Endothelial cell of umbilical vein (primary cell): ENCODE results near the gene CBX3. TPM values are rescaled to one million over a fixed set of nuclear protein-coding genes. Genes with fewer than 3 reads are reported as not detected.
A peak's percentile ranks its signal among the peaks of the same experiment; 100 is the strongest.

Experiments used
- BruUV-seq: library from RNA; stranded (reverse); fragments of 400-500 nt; replicated peaks from 2 replicates; lab custom pipeline; 2021; lab: Mats Ljungman, UMichigan
- CTCF ChIA-PET: fragments of 300-600, 350-600 bp; sonication (Branson Sonifier 250); formaldehyde crosslinking; loops from one replicate; lab custom pipeline; 2021; ENCODE audit warnings: antibody characterized with exemption, inconsistent platforms; lab: Charles Lee
- POLR2A ChIA-PET: fragments of 300-600, 350-600 bp; sonication (Branson Sonifier 250); formaldehyde crosslinking; loops from one replicate; lab custom pipeline; 2021; ENCODE audit warnings: antibody characterized with exemption, inconsistent platforms; lab: Charles Lee
- DNase-seq: peaks from one replicate; pipeline ENCODE4 v3.0.0-alpha.2; 2011; ENCODE audit warnings: low read depth, low spot score
- FAIRE-seq: peaks from 2 replicates; lab custom pipeline; 2011; peaks lifted over from hg19 to GRCh38; lab: Jason Lieb, UNC
- H2AFZ ChIP-seq: 2 replicates; pipeline ENCODE4 v1.6.0; 2012; ENCODE audit warnings: low read depth, low read length, control low read depth, inconsistent platforms
- H3K27ac ChIP-seq: 2 replicates; pipeline ENCODE4 v1.5.1; 2011; ENCODE audit warnings: low read depth, mild to moderate bottlenecking, control low read depth, low read length, moderate library complexity; ENCODE audit not compliant: insufficient read depth
- H3K27me3 ChIP-seq, 2 experiments: 2 replicates each; pipeline versions ENCODE4 v1.6.0 to v1.6.1; 2011; ENCODE audit warnings: low read length in 2 of 2, mixed read lengths in 1 of 2; ENCODE audit not compliant: control insufficient read depth in 2 of 2, insufficient read depth in 2 of 2
- H3K36me3 ChIP-seq, 2 experiments: 2 replicates in 1 of 2; 3 replicates in 1 of 2; pipeline ENCODE4 v1.5.1; 2011; ENCODE audit warnings: low read length in 2 of 2, mild to moderate bottlenecking in 1 of 2, moderate library complexity in 1 of 2; ENCODE audit not compliant: control insufficient read depth in 2 of 2, insufficient read depth in 2 of 2; ENCODE audit errors: extremely low read depth in 1 of 2
- H3K4me1 ChIP-seq: 3 replicates; pipeline ENCODE4 v1.5.1; 2011; ENCODE audit warnings: mild to moderate bottlenecking, low read length; ENCODE audit not compliant: control insufficient read depth, insufficient read depth; ENCODE audit errors: extremely low read depth
- H3K4me2 ChIP-seq: 2 replicates; pipeline ENCODE4 v1.6.1; 2011; ENCODE audit warnings: low read length, control low read depth, mixed read lengths; ENCODE audit not compliant: insufficient read depth
- H3K4me3 ChIP-seq, 3 experiments: fragments of 200-600 bp in 1 of 3; sonication (generic), shearing (Covaris generic) in 1 of 3; replicated peaks in 1 of 3; 2 replicates each; pipeline ENCODE4 v1.5.1; 2011 to 2016; ENCODE audit warnings: control low read depth in 3 of 3, low read length in 3 of 3, mild to moderate bottlenecking in 2 of 3, inconsistent platforms in 1 of 3, low read depth in 1 of 3, moderate library complexity in 1 of 3; ENCODE audit not compliant: insufficient read depth in 1 of 3
- H3K79me2 ChIP-seq: 2 replicates; pipeline ENCODE4 v1.6.0; 2012; ENCODE audit warnings: low read length, inconsistent platforms; ENCODE audit not compliant: control insufficient read depth, insufficient read depth
- H3K9ac ChIP-seq: replicated peaks from 2 replicates; pipeline ENCODE3; 2011; ENCODE audit warnings: low read length, control low read depth; ENCODE audit not compliant: insufficient read depth; ENCODE audit errors: extremely low read depth
- H3K9me1 ChIP-seq: replicated peaks from 3 replicates; pipeline ENCODE4 v1.6.0; 2011; ENCODE audit warnings: mild to moderate bottlenecking, low read length; ENCODE audit not compliant: control insufficient read depth, insufficient read depth; ENCODE audit errors: extremely low read depth
- H3K9me3 ChIP-seq: replicated peaks from 2 replicates; pipeline ENCODE4 v1.5.1; 2012; ENCODE audit warnings: low read length, inconsistent platforms; ENCODE audit not compliant: control insufficient read depth, insufficient read depth
- H4K20me1 ChIP-seq: replicated peaks from 2 replicates; pipeline ENCODE3; 2011; ENCODE audit warnings: mild to moderate bottlenecking, low read length; ENCODE audit not compliant: control insufficient read depth, insufficient read depth; ENCODE audit errors: extremely low read depth
- CTCF ChIP-seq, 2 donors: IDR thresholded peaks; 1 replicate in 1 of 2; 2 replicates in 1 of 2; pipeline ENCODE4 v1.5.1; 2011; ENCODE audit warnings: low read length in 2 of 2, mild to moderate bottlenecking in 2 of 2, moderate library complexity in 2 of 2, control low read depth in 1 of 2, inconsistent platforms in 1 of 2, low read depth in 1 of 2; ENCODE audit not compliant: insufficient read depth in 1 of 2; ENCODE audit errors: extremely low read depth in 1 of 2
- EZH2 ChIP-seq: IDR thresholded peaks from 2 replicates; pipeline ENCODE4 v1.6.1; 2012; ENCODE audit warnings: borderline replicate concordance, low read depth, mild to moderate bottlenecking, moderate library complexity, low read length, inconsistent platforms; ENCODE audit not compliant: severe bottlenecking
- FOS ChIP-seq: IDR thresholded peaks from 2 replicates; pipeline ENCODE4 v1.6.1; 2011; ENCODE audit warnings: mild to moderate bottlenecking, low read length, moderate library complexity, borderline replicate concordance; ENCODE audit not compliant: insufficient read depth
- GATA2 ChIP-seq: IDR thresholded peaks from 2 replicates; pipeline ENCODE4 v1.7.0; 2011; ENCODE audit warnings: low read depth, mild to moderate bottlenecking, moderate library complexity, mixed read lengths, low read length; ENCODE audit not compliant: insufficient read length, insufficient read depth
- JUN ChIP-seq: IDR thresholded peaks from 2 replicates; pipeline ENCODE4 v1.6.1; 2011; ENCODE audit warnings: borderline replicate concordance, low read depth; ENCODE audit not compliant: insufficient read length, insufficient read depth
- MAX ChIP-seq: IDR thresholded peaks from 2 replicates; pipeline ENCODE4 v1.6.1; 2011; ENCODE audit not compliant: insufficient read depth, insufficient read length
- MYC ChIP-seq: IDR thresholded peaks from one replicate; pipeline ENCODE4 v1.6.1; 2011; ENCODE audit warnings: mild to moderate bottlenecking, low read depth, low read length
- POLR2A ChIP-seq: IDR thresholded peaks from 2 replicates; pipeline ENCODE4 v1.6.1; 2012; ENCODE audit warnings: low read depth, mild to moderate bottlenecking, control low read depth, low read length
- POLR2AphosphoS5 ChIP-seq: IDR thresholded peaks from 2 replicates; pipeline ENCODE4 v1.6.1; 2012; ENCODE audit warnings: low read depth, mild to moderate bottlenecking, control low read depth, low read length, moderate library complexity; ENCODE audit not compliant: insufficient read depth
- dilution Hi-C: fragments of 300-500 bp; cut with MboI; formaldehyde crosslinking; loops from one replicate; pipeline ENCODE4 v1.15.0; 2019; ENCODE audit warnings: low sequenced_read_pairs; ENCODE audit not compliant: extremely low pct_ligation_motif_present
- intact Hi-C: fragments of 100-400 bp; cut with micrococcal nuclease; formaldehyde crosslinking; loops from one replicate; pipeline ENCODE4 v1.10.0; 2022
- polyA plus RNA-seq, 4 experiments: library from polyadenylated mRNA; depleted of rRNA in 3 of 4; stranded (reverse) in 3 of 4; unstranded in 1 of 4; fragments of >200 nt; gene quantifications; 2 replicates each; pipeline versions ENCODE4 v1.2.1 to v1.2.3, GENCODE V29; 2011 to 2012; ENCODE audit warnings: missing spikeins in 1 of 4
- total RNA-seq: library from RNA; stranded (reverse); gene quantifications from 2 replicates; pipeline ENCODE4 v1.2.3, GENCODE V29; 2021

CBX3 gene
- total and polyA plus RNA-seq, 2 donors (not counting 3 experiments of a cell fraction or from before 2014, with no cell fraction given), result 47.5 to 200 TPM

GRCh38 chr7:26155531-26156375, 45.8 kb upstream of the CBX3 start:
- peak overlapping the region; percentile 69 for H3K4me2 ChIP-seq
- peak overlapping the region; percentile 92 for H3K27ac ChIP-seq
- FAIRE-seq, result peak; percentile 59
- H3K36me3 ChIP-seq, result no peaks in the 10 kb centered on the region
- H3K9ac ChIP-seq, result peak overlapping the region; percentile 78
- intact Hi-C loops, result loop anchor here (2.0 to 10.0 kb wide), 5 partner anchors 31 to 1002 kb away; partner anchors contain the start of gene HOXA7
- H3K27me3 ChIP-seq, result peaks cover 0 to 2% of the 10 kb centered on the region in 2 experiments
- no peaks in the 10 kb centered on the region for H3K9me1 ChIP-seq
- TF ChIP-seq JUN (peak; percentile 9), POLR2A (no peak), GATA2 (no peak), EZH2 (no peak), FOS (peak; percentile 69), POLR2AphosphoS5 (no peak), MYC (no peak), MAX (no peak), CTCF (IDR thresholded peaks at IDR 0.05; ENCODE audit: extremely low read depth in 1 of 2, insufficient read depth in 1 of 2, low read depth in 1 of 2, low read length in 2 of 2) (no peak)
- BruUV-seq, result no TSS peak
- CTCF ChIA-PET, result interaction anchor here (0.8 to 4.1 kb wide), 11 partner anchors 9 to 1024 kb away, joined by 3 to 12 read pairs (median 4); partner anchors contain the start of gene CBX3
- H3K4me3 ChIP-seq, result peak overlapping the region in 1 of 3 experiments; percentile 46
- DNase-seq, result peak; percentile 68
- POLR2A ChIA-PET, result interaction anchor here (0.6 to 2.1 kb wide), 6 partner anchors 11 to 1006 kb away, joined by 3 to 9 read pairs (median 4); no protein-coding TSS in a partner anchor
- H3K9me3 ChIP-seq, result no peaks in the 10 kb centered on the region
- dilution Hi-C loops, result no loop called here
- H4K20me1 ChIP-seq, result no peaks in the 10 kb centered on the region
- H3K4me1 ChIP-seq, result peaks cover 70% of the 10 kb centered on the region
- no peak overlapping the region for H2AFZ ChIP-seq
- H3K79me2 ChIP-seq, result peaks cover 74% of the 10 kb centered on the region
